ENCODE measurements around the gene FRAS1. TPM values are rescaled to one million over a fixed set of nuclear protein-coding genes. Genes with fewer than 3 reads are reported as not detected.

The FRAS1 gene
- total RNA-seq, 1 donor from 2014 or later, result not detected

DNA sequence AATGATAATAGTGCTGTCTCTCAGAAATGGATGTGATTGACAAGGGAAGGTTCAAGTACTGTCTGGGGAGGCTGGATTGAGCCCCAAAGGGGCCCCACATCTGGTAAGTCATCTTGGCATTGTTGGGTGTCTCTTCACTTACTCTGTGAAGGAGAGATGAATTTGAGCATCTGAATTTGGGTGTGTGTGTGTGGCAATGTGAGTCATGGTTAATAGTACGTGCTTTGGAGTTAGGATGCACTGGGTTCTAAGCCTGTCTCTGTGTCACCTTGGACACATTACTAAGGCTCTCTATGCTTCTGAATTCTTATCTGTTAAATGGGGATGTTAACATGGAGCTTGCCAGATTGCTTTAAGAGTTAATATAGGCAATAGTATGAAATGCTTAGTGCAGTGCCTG lies 80.4 kb downstream of the FRAS1 start:
- Mint-ChIP-seq H3K36me3 (ENCODE audit: low read depth) (no peaks in the 10 kb centered on the region), H3K4me3 (ENCODE audit: low read depth) (no peak overlapping the region), H3K27me3 (ENCODE audit: low read depth) (no peaks in the 10 kb centered on the region), H3K9me3 (no peaks in the 10 kb centered on the region), H3K27ac (no peak overlapping the region), H3K4me1 (ENCODE audit: low read depth) (no peaks in the 10 kb centered on the region)
- DNase-seq (ENCODE audit: low spot score), result no peak
- intact Hi-C loops (cut with micrococcal nuclease), result no loop called here

DNA sequence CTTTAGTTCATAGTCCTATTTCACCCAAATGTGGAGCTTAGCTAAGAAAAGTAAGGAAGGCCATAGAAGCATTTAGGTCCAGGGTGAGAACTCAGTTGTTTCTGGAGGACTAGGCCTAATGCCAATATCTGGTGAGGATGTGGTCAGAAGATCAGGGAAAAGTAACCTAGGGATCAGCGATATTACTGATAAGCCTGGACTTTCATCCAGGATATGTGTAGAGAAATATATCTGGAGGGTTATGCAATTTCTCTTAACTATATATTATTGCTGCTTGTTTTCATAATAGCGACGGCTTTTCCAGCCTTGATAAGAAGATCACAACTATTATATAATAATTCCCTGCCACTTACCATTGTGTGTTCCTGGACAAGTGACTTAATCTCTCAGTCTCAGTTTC lies 81.1 kb downstream of the FRAS1 start:
- no peak overlapping the region for H3K27ac Mint-ChIP-seq
- no peaks in the 10 kb centered on the region for H3K4me1 Mint-ChIP-seq (ENCODE audit: low read depth)
- DNase-seq (ENCODE audit: low spot score), result no peak
- intact Hi-C loops (cut with micrococcal nuclease), result no loop called here
- no peaks in the 10 kb centered on the region for H3K9me3 Mint-ChIP-seq
- H3K4me3 Mint-ChIP-seq (ENCODE audit: low read depth), result no peak overlapping the region
- H3K36me3 Mint-ChIP-seq (ENCODE audit: low read depth), result no peaks in the 10 kb centered on the region
- H3K27me3 Mint-ChIP-seq (ENCODE audit: low read depth), result no peaks in the 10 kb centered on the region

DNA sequence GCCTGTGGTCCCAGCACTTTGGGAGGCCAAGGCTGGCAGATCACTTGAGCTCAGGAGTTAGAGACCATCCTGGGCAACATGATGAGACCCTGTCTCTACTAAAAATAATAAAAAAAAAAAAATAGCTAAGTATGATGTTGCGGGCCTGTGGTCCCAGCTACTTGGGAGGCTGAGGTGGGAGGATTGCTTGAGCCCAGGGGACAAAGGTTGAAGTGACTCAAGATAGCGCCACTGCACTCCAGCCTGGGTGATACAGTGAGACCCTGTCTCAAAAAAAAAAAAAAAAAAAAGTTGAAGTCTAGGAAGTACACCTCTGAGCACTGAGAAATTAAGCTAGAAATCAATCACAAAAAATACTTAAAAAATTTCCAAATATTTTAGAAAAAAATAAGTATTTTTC lies 86.5 kb downstream of the FRAS1 start:
- H3K27me3 Mint-ChIP-seq (ENCODE audit: low read depth), result no peaks in the 10 kb centered on the region
- H3K4me3 Mint-ChIP-seq (ENCODE audit: low read depth), result no peak overlapping the region
- intact Hi-C loops (cut with micrococcal nuclease), result no loop called here
- DNase-seq (ENCODE audit: low spot score), result no peak
- no peaks in the 10 kb centered on the region for H3K36me3 Mint-ChIP-seq (ENCODE audit: low read depth)
- no peak overlapping the region for H3K27ac Mint-ChIP-seq
- no peaks in the 10 kb centered on the region for H3K4me1 Mint-ChIP-seq (ENCODE audit: low read depth)
- no peaks in the 10 kb centered on the region for H3K9me3 Mint-ChIP-seq

GRCh38 chr4:78145008-78145407 lies 87.9 kb downstream of the FRAS1 start:
- intact Hi-C loops (cut with micrococcal nuclease), result no loop called here
- no peak for DNase-seq (ENCODE audit: low spot score)
- H3K4me1 Mint-ChIP-seq (ENCODE audit: low read depth), result no peaks in the 10 kb centered on the region
- no peaks in the 10 kb centered on the region for H3K9me3 Mint-ChIP-seq
- H3K27ac Mint-ChIP-seq, result no peak overlapping the region
- no peaks in the 10 kb centered on the region for H3K36me3 Mint-ChIP-seq (ENCODE audit: low read depth)
- no peak overlapping the region for H3K4me3 Mint-ChIP-seq (ENCODE audit: low read depth)
- no peaks in the 10 kb centered on the region for H3K27me3 Mint-ChIP-seq (ENCODE audit: low read depth)

DNA sequence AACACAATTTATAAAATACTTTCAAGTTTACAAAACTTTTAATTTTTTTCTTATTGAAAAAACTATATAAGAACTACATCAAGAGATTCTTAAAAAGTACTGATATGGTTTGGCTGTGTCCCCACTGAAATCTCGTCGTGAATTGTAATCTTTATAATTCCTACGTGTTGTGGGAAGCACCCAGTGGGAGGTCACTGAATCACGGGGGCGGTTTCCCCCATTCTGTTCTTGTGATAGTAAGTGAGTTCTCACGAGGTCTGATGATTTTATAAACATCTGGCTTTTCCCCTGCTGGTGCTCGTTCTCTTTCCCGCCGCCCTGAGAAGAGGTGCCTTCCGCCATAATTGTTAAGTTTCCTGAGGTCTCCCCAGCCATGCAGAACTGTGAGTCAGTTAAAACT lies 88.5 kb downstream of the FRAS1 start:
- Mint-ChIP-seq H3K27me3 (ENCODE audit: low read depth) (no peaks in the 10 kb centered on the region), H3K9me3 (no peaks in the 10 kb centered on the region), H3K27ac (no peak overlapping the region), H3K4me1 (ENCODE audit: low read depth) (no peaks in the 10 kb centered on the region), H3K4me3 (ENCODE audit: low read depth) (no peak overlapping the region), H3K36me3 (ENCODE audit: low read depth) (no peaks in the 10 kb centered on the region)
- DNase-seq (ENCODE audit: low spot score), result no peak
- intact Hi-C loops (cut with micrococcal nuclease), result no loop called here

GRCh38 chr4:78149751-78150542 lies 92.8 kb downstream of the FRAS1 start:
- Mint-ChIP-seq H3K4me3 (ENCODE audit: low read depth) (no peak overlapping the region), H3K9me3 (no peaks in the 10 kb centered on the region), H3K27ac (no peak overlapping the region), H3K27me3 (ENCODE audit: low read depth) (no peaks in the 10 kb centered on the region), H3K36me3 (ENCODE audit: low read depth) (no peaks in the 10 kb centered on the region), H3K4me1 (ENCODE audit: low read depth) (no peaks in the 10 kb centered on the region)
- DNase-seq (ENCODE audit: low spot score), result no peak
- intact Hi-C loops (cut with micrococcal nuclease), result no loop called here

GRCh38 chr4:78150543-78150864 lies 93.4 kb downstream of the FRAS1 start:
- H3K9me3 Mint-ChIP-seq, result no peaks in the 10 kb centered on the region
- no peak for DNase-seq (ENCODE audit: low spot score)
- H3K27ac Mint-ChIP-seq, result no peak overlapping the region
- intact Hi-C loops (cut with micrococcal nuclease), result no loop called here
- H3K4me1 Mint-ChIP-seq (ENCODE audit: low read depth), result no peaks in the 10 kb centered on the region
- H3K27me3 Mint-ChIP-seq (ENCODE audit: low read depth), result no peaks in the 10 kb centered on the region
- no peak overlapping the region for H3K4me3 Mint-ChIP-seq (ENCODE audit: low read depth)
- H3K36me3 Mint-ChIP-seq (ENCODE audit: low read depth), result no peaks in the 10 kb centered on the region

GRCh38 chr4:78152795-78153194 lies 95.7 kb downstream of the FRAS1 start:
- no peak for DNase-seq (ENCODE audit: low spot score)
- intact Hi-C loops (cut with micrococcal nuclease), result no loop called here

GRCh38 chr4:78154972-78155590 lies 98.0 kb downstream of the FRAS1 start:
- no peaks in the 10 kb centered on the region for H3K9me3 Mint-ChIP-seq
- H3K4me3 Mint-ChIP-seq (ENCODE audit: low read depth), result no peak overlapping the region
- DNase-seq (ENCODE audit: low spot score), result no peak
- no peaks in the 10 kb centered on the region for H3K4me1 Mint-ChIP-seq (ENCODE audit: low read depth)
- intact Hi-C loops (cut with micrococcal nuclease), result no loop called here
- H3K27me3 Mint-ChIP-seq (ENCODE audit: low read depth), result no peaks in the 10 kb centered on the region
- H3K27ac Mint-ChIP-seq, result no peak overlapping the region
- no peaks in the 10 kb centered on the region for H3K36me3 Mint-ChIP-seq (ENCODE audit: low read depth)

More at GRCh38 chr4:78152795-78153194, 95.7 kb downstream of the FRAS1 start:
- Mint-ChIP-seq H3K4me3 (ENCODE audit: low read depth) (no peak overlapping the region), H3K4me1 (ENCODE audit: low read depth) (no peaks in the 10 kb centered on the region), H3K27ac (no peak overlapping the region), H3K36me3 (ENCODE audit: low read depth) (no peaks in the 10 kb centered on the region), H3K27me3 (ENCODE audit: low read depth) (no peaks in the 10 kb centered on the region), H3K9me3 (no peaks in the 10 kb centered on the region)

GRCh38 chr4:78155616-78156105 lies 98.5 kb downstream of the FRAS1 start:
- Mint-ChIP-seq H3K36me3 (ENCODE audit: low read depth) (no peaks in the 10 kb centered on the region), H3K4me1 (ENCODE audit: low read depth) (no peaks in the 10 kb centered on the region), H3K27me3 (ENCODE audit: low read depth) (no peaks in the 10 kb centered on the region), H3K27ac (no peak overlapping the region), H3K9me3 (no peaks in the 10 kb centered on the region), H3K4me3 (ENCODE audit: low read depth) (no peak overlapping the region)
- DNase-seq (ENCODE audit: low spot score), result no peak
- intact Hi-C loops (cut with micrococcal nuclease), result no loop called here

DNA sequence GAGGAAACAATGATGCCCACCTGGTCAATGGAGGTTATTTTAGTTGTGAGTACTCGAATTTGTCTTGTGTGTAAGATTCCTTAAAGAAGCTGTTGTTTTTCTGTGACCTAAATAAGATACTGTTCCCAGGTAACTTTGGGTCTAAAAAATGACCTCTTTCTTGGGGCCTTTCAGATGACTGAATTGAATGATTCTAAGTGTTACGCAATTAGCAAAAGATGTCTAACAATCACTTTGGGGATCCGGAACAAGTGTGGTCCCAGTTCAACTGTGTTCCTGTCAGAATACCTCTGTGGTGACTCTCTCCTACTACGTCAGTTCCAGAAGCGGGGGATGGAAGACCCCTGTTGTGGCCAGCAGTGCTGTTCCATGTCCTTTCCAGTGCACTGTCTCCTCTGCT lies 99.4 kb downstream of the FRAS1 start:
- Mint-ChIP-seq H3K9me3 (no peaks in the 10 kb centered on the region), H3K4me3 (ENCODE audit: low read depth) (no peak overlapping the region), H3K27ac (no peak overlapping the region), H3K27me3 (ENCODE audit: low read depth) (no peaks in the 10 kb centered on the region), H3K4me1 (ENCODE audit: low read depth) (no peaks in the 10 kb centered on the region), H3K36me3 (ENCODE audit: low read depth) (no peaks in the 10 kb centered on the region)
- DNase-seq (ENCODE audit: low spot score), result no peak
- intact Hi-C loops (cut with micrococcal nuclease), result no loop called here

- Mint-ChIP-seq H3K4me1 (ENCODE audit: low read depth) (no peaks in the 10 kb centered on the region), H3K36me3 (ENCODE audit: low read depth) (no peaks in the 10 kb centered on the region), H3K4me3 (ENCODE audit: low read depth) (no peak overlapping the region), H3K27ac (no peak overlapping the region), H3K27me3 (ENCODE audit: low read depth) (no peaks in the 10 kb centered on the region), H3K9me3 (no peaks in the 10 kb centered on the region)
- intact Hi-C loops (cut with micrococcal nuclease), result no loop called here
- no peak for DNase-seq (ENCODE audit: low spot score)
Measured at GRCh38 chr4:78162342-78162741, 105.2 kb downstream of the FRAS1 start.

DNA sequence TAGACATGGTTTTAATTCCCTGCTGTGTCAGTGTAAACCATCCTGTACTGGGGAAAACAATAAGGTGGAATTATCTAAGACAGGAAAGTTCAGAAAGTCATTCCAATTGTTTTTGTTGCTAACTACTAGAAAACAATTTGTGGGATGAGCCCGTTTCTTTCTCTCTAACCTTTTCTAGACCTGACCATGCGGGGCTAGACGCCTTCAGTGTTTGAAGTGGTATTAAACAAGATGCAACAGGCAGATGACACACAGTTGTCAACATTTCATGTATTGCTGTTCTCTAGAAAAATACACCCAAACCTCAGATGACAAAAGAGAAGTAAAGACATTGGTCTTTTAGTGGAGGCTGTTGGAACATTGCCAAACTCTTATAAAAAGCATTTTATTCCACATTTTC lies 105.7 kb downstream of the FRAS1 start:
- intact Hi-C loops (cut with micrococcal nuclease), result no loop called here
- Mint-ChIP-seq H3K27me3 (ENCODE audit: low read depth) (no peaks in the 10 kb centered on the region), H3K4me1 (ENCODE audit: low read depth) (no peaks in the 10 kb centered on the region), H3K36me3 (ENCODE audit: low read depth) (no peaks in the 10 kb centered on the region), H3K9me3 (no peaks in the 10 kb centered on the region), H3K4me3 (ENCODE audit: low read depth) (no peak overlapping the region), H3K27ac (no peak overlapping the region)
- DNase-seq (ENCODE audit: low spot score), result no peak
